ENCODE data around the gene VEZF1. TPM values are rescaled to one million over a fixed set of nuclear protein-coding genes. Genes with fewer than 3 reads are reported as not detected.
A peak's percentile ranks its signal among the peaks of the same experiment; 100 is the strongest.

The VEZF1 gene
- total RNA-seq, 1 experiment from 2014 or later: 50.5 TPM

DNA sequence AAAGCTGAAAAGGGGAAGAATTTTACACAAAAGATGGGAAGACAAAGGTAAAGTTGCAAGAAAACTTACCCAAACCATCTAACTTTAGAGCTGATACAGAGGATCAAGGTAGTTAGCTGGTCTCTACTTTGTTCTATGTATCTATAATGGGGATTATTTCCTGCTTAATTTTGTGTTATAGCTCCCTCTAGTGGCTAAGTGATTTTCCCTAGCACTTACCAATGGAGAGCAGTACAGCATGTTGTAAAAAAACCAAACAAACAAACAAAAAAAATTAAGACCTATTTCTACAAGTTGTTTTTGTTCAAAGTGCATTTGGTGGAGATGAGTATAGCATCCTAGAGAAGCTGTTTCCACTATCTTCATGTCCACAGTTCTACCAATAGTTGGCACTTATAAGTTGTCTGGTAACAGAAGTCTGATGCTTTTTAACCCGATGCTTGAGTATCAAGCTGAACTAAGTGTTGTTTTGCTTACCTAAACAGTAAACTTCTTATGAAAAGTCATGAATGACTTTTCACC lies 11.5 kb upstream of the VEZF1 start:
- peak; percentile 72 for DNase-seq (ENCODE audit: low spot score)

DNA sequence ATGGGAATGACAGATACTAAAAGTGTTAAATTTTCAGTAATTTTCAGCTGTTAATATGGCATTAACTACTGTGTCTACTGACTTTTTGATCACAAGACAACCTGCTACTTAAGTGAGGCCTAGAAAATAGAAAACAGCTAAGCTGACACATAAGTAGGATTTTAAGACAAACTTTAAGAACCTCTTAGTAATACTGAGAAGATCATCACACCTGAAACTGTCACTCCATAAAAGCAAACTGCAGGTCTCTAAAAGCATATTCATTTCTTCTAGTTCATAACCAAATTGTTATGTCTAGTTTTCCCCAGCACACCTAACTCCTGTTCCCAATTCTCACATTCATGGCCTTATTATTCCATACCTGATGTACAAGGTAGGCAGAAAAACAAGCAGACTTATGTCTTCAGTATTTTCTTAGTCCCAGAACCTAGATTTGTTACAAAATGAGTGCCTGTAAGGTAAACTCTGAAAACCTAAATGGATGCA lies 11.0 kb upstream of the VEZF1 start:
- DNase-seq (ENCODE audit: low spot score): no peak

DNA sequence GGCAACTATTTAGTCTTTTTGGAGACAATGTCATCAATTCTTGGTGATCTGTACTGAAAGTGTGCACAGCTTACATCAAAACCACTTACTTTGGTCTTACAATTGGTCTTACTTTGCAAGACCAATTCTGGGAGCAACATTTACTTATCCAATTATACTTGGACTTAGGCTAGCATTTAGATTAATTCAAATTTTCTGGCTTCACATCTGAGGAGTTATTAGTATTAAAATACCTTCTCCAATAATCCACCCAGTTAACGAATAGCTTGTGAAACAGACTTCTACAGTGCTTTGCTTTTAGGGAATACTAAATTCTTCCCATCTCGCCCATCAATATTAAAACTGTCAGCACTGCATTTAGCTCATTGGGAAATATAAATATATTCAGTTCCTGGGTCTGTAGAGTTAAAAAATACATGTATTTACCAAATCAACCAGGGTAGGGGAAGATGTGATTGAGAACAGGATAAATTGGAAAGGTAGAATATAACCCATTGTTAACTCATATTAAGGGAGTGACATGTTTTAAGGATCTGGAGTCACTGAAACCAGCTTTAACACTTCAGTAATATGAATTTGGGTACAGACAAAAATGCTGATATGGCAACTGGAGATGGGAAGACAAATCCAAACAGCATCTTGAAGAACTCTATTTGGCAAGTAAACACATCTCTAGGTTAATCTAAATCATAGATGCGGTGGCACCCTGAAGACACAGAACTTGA lies 9.2 kb upstream of the VEZF1 start:
- no peak for DNase-seq (ENCODE audit: low spot score)

DNA sequence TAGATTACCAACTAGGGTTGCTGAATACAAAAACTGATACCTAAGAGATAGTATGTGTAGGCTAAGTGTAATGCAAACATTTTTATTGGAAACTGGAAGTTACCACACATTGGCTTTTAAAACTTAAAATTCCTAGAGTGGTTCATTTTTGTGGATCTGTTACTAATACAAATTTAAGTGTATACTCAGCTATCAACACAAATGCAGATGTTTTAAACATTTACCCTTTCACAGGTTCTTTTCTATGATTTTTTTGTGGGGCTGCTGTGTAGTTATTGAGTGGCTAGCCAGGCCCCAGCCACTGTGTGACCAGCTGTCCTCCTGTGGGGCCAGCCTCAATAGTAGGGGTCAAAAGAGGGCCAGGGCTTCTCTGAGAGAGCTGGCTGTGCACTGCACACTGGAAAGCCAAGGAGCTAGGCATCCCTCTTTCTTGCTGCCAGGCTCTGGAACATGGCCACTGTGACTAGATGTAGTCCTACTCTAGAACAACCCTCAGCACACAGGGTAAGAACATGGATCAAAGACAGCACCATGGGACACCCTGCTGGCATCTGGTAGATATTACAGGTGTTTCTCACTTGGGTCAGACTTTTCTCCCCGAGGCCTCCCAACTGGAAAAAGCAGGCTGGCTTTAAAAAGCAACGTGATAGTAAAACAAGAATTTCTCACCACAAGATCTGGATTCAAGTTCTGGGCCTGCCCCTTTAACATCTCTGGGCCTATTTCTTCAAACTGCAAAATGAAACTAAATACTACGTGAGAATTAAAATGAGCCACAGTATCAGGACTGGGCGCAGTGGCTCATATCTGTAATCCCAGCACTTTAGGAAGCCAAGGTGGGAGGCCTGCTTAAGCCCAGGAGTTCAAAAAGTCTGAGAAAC lies 7.3 kb upstream of the VEZF1 start:
- peak; percentile 90 for DNase-seq (ENCODE audit: low spot score)

DNA sequence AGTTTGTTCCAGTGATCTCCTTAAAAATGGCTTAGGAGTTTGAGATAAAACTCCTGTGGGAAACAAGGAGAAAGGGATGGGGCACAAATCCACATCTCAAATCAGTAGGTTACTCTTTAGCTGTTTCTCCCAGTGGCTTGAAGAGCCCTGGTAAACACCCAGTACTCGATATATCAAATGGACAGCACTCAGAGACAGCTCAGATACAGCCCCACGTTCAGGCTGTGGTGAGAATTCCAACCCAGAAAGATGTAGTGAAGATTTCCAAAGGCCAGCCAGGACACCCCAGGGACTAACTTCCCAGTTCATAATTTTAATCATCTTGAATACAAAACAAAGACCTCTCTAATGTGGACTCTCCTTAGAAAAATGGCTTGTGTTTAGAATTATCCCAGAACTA lies 6.4 kb upstream of the VEZF1 start:
- DNase-seq (ENCODE audit: low spot score): no peak

DNA sequence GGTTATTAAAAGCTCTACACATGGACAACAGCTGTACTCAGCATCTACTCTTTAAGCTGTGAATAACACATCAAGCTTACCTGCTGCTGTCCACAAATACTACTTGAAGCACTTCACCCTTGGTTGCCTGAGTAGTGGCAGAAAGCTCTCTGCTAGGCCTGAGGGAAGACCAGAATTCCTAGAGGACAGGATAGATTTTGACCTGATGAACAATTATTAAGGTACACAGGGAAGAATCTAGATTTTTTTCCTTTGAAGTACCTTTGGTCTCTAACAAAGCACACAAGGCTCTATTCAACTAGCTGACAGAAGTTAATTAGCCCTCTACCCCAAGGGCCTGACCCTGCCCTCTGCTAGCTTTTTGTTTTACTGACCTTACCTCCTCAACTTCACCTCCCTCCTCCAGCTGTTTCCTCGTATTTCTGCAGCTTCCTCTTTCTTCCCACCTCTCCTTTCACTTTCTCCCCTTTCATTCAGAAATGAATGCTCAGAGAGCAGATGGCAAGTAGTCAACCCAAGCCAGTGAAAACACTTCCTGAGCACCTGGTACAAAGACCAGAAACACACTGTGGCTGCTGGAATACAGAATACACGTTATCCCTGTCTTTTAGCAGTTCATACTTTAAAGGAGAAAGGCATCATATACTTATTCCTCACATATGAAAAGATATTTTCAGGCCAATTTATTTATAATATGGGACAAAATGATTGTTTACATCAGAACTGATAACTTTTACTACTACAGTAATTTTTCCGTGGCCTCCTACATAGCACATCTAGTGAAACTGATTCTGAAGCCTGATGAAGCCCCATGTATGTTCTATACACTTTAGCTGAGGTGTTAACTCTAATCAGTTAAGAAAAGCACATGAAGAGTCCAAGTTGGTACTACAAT lies 5.7 kb upstream of the VEZF1 start:
- no peak for DNase-seq (ENCODE audit: low spot score)

DNA sequence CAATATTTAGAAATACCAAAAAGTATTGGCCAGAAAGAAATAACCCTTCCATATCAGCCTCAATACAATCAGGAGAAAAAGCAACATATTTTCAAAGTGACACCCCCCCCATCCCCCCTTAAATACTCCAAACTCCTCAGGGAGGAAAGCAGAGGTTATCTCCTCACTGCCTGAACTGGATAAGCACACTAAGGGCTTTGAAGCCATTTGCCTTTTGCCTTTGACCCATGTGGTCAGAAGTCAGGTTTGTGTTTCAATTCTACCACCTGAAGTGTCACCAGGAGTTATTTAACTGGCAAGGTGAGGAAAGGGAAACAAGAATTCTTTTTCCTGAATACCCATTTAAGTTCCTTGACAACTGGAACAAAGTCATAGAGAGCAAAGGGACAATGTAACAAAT lies 3.5 kb upstream of the VEZF1 start:
- no peak for DNase-seq (ENCODE audit: low spot score)

DNA sequence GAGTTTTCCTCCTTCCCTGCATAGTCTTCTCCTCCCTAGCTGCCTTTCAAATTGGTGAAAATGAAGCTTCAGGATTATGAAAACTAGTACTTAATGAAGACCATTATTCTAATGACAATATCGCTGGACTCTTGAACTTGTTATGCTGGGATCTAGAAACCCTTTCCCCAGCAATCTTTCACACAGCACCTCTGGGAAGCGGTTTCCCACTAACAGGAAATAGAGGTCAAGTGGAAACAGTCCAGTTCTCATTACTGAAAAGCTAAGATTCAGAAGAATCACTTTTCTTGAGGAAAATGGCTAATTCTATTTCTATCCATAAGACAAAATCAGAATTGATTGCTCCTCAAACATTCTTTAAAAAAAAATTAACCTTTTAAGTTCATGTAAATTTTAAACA lies 2.0 kb upstream of the VEZF1 start:
- DNase-seq (ENCODE audit: low spot score): no peak

DNA sequence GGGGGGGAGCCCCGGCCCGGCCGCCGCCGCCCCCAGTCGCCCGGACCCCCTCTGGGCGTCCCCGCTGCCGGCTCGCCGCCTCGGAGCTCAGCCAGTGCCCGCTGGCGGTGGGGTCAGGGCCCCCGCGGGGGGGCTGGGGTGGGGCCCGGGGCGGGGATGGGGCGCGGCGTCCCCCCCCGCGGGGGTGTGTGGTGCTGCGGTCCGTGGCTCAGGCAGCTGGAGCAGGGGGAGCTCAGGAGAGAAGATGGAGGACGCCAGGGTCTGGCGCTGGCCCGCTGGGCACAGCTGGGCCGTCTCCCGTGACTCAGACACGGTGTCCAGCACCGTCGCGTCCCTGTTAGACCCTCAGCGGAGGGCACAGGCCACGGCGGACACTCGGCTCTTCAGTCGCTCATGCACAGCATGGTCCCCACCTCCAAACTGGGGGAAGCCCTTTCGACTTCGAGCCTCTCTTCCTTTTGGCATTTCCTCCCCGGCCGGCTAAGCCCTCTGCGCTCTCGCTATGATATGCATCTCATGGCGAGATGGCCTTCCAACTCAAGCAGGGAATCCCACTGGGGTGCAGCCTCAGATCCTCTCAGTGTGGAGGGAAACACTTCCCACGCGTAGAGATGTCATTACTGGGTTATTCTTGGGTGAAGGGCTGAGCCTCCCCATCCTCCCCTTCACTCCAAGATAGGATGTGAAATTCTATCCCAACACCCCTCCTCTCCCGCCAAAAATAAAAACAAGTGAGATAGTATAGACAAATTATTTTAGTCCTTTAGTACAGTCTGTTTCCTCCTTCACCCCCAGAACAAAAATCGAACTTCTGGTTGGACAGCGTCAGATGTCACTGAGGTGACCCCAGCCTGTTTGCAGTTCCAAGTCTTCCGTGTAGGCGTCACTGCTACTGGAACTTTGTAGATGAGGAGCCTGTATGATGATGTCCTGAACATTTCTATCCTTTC lies 522 bp upstream of the VEZF1 start:
- peak; percentile 54 for DNase-seq (ENCODE audit: low spot score)

DNA sequence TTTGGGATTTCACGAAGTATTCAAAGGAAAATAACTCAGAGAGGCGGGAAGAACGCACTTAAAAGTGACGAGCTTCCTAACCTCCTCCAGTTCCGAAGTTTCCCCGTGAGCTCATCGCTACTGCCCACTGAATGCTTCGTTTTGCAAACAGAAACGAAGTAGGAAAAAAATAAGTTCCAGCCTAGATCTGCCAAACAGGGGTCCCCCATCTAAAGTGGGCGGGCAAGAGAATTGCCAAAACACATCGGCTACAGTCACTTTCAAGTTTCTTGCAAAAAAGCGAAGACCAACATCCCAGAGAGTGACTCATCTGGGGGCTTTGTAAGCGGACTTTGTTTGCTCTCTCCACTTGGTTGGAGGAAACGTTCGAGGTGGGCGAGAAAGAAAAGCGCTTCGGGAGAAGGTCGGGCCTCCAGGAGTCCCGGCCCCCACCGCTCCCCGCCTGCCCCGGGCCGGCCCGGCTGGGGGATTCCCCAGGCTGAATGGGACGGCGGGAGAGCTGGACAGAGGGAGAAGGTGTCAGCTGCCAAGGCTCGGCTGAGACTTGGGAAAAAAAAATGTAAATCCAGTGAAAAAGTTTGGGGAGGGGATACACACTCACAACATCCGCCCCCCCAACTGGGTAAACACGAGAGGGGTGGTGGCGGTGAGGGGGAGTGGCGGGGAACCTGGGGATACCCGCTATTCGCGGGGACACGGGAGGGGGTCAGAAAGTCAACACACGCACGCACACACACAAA lies 1.0 kb downstream of the VEZF1 start:
- DNase-seq (ENCODE audit: low spot score): peak; percentile 54

DNA sequence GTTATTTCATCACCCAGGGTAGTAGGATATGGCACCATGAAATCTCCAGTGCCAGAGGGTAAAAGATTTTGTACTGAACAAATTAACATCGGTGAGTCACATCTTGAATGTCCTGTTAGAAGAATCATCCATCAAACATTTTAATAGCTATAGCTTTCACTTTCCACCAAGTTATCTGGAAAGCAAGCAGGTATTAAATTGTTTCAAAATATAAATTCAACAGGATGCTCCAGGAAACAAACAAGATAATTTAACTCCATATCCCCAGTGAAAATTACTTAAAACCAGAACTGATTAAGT lies 2.4 kb downstream of the VEZF1 start:
- peak; percentile 78 for DNase-seq (ENCODE audit: low spot score)

DNA sequence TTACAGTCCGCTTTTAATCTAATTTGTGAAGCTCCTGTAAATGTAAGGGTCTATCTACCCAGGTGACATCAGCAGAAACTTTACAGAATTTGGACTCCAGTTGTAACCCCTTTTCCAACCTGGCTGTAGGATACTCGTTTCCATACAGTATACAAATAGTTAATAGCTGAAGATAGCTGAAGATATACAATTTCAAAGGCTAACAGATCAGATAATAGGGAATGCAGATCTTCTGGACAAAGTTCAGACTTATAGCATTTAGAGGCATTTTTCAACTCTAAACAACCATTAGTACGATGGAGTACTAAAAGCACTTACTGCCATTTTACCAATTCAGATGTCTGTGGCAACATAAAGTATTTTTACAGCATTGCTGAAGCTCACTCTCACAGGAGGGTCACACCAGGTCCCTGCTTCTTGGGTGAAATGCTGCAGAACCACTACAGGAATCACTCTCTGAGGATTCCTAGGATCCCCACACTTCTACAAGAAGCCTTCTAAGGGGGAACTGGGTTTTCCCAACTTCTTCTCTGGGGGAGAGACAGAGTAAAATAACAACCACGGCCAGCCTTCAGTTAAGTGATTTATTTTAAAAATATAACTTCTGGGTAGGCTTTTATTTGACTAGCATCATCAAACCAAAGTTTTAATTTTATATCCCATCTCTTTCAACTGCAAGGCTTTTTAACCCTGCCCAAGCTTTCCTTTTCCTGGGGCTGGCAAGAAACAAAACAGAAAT lies 2.9 kb downstream of the VEZF1 start:
- DNase-seq (ENCODE audit: low spot score): no peak

DNA sequence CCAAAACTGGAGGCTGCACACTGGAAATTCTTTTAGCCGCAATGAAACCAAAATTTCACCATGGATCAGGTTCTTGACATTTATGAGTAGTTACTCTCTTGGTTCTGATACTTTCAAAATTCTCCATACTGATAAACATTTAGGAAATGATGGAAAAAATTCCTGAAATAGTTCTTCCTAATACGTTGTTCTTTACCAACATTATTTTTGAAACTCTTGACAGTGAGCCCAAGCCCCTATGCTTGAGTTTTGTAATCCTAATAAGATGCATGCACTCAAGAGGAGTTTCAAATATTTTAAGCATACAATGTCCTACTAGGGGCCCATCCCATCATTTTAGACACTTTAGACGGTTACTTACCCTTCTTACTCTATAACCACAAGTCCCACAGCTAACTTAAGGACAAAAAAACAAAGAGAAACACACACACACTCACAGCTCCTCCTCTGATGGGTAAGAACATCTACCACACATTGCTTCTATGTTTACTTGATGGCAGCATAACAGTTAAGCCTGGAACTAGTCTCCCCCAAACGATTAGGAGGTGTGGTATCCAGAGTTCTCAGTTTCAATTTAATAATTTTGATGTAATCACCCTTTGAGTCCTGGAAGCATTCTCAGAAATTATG lies 3.7 kb downstream of the VEZF1 start:
- no peak for DNase-seq (ENCODE audit: low spot score)

DNA sequence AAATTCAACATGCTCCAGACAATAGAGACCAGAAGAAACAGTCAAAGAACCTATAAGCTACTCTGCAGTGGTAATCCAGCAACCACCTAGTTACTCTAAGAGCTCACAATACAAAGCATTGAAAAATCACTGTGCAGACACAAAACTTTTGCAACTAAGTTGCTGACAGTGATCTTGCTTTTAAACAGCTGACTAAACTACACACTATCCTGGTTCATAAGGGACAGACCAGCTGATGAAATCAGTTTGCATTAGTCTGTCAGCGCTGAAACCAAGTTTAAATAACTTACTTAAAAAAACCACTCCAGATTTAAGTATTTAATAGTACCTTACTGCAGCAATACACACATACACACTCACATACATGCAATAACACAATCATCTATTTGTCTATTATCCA lies 4.6 kb downstream of the VEZF1 start:
- DNase-seq (ENCODE audit: low spot score): no peak

DNA sequence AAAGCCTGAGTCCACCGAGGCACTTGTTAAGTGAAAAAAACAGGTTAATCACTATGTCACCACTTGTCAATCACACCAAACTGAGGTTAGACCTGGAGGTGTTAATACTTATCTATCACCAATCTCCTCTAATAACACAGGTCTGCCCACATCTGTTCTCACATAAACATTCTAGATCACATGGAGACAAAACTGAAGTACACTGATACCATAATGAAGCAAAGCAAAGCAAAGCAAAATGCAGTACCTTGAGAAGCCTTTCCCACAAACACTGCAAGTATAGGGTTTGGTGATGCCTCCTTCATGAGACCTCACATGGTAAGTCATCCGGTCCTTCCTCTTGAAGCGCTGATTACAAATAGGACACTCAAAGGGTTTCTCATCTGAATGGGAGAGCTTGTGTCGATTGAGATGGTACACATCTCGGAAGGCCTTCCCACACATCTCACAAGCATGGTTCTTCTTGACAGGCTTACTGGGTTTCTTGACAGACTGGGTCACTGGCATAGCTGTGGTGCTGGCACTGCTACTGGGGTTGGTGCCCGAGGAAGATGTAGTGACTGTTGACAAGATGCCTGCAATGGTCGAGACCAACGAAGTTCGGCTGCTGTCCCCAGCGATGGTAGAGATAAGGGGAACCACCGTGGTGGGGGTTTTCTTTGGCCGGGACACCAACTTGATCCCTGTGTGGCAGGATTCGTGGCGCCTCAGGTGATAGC lies 5.4 kb downstream of the VEZF1 start:
- no peak for DNase-seq (ENCODE audit: low spot score)

DNA sequence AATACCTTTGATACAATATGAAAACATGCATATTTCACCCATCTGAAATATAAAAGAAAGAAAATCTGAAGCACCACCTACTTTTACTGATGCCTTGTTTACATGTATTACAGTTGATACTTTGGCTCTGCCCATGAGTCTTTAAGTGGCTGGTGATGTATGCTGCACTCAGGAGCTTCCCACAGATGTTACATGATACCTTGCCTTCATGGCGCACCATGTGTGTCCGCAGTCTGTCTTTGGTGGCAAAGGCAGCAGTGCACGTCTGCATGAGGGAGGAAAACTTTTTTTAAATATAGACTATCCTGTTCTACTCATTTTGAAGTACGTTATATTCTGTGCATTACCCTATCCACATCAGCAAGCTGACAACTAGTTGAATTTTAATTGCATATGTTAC lies 7.5 kb downstream of the VEZF1 start:
- no peak for DNase-seq (ENCODE audit: low spot score)

DNA sequence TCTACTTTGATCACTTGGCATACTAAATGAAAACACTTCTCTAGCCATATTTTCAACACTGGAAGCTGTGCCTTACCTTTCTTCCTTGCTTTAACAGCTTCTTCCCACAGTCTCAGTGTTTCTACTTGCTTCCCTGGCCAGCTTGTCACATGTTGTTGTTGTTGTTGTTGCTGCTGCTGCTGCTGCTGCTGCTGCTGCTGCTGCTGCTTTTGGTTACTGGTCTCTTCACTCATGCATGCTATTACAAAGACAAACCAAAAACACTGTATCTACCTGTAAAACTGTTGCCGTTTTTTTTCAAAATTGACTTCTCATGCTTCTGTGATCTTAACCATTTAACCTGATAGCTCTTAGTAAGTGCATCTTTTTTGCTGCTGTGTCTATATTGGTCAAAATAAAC lies 9.0 kb downstream of the VEZF1 start:
- DNase-seq (ENCODE audit: low spot score): no peak

DNA sequence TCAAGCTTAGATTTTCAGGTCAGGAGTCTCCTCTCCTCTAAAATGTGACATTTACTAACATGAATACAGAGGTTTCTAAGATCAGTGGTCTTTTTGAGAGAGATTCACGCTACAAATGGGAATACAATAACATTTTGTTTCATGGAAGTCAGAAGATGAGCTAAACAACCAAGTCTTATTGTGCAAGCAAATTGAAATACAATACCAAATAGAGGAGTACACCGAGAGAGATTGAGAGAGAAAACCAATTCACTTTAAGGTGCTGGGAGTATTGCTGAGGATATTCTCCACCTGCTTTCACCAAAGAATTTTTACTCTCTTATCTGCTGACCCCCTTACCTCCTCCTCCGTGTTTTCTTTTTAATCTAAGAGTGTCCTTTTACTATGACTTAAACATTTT lies 11.5 kb downstream of the VEZF1 start:
- DNase-seq (ENCODE audit: low spot score): no peak
